Measurements from ENCODE around the gene RPLP2. TPM values are rescaled to one million over a fixed set of nuclear protein-coding genes. Genes with fewer than 3 reads are reported as not detected.
A peak's percentile ranks its signal among the peaks of the same experiment; 100 is the strongest.

Gene RPLP2
- total RNA-seq, 1 donor = 220 TPM

DNA sequence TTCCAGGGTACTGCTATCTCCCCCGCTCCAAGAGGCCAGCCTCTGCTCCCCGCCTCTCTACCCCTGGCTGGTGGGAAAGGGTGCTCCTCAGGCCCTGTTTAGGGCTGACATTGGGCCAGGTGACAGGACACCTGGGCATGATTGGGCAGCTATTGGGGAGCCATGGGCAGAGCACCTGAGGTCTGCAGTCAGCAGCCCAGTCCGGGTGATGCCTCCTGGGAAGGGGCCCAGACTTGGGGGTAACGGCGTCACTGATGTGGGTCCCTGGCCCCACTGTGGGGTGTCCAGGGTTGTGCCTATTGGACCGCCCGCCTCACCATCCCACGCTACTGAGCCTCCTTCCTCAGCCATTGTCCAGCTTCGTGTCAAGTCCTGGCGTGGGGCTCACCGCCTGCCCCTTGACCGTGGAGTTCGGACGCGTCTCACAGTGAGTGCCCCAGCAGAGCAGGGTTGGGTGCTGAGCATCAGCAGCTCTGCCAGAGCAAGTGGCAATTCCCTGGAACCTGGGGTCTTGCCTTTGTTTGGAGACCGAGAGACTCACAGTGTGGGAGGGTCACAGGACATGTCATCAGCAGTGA, 29.7 kb upstream of the RPLP2 start:
- DNase-seq (ENCODE audit: low read depth) = no peak
- no peak for TF ChIP-seq CTCF (IDR thresholded peaks at IDR 0.05; ENCODE audit: insufficient read depth, low read depth, low read length)
- H3K4me3 ChIP-seq (ENCODE audit: low read depth, low read length) = no peak overlapping the region

DNA sequence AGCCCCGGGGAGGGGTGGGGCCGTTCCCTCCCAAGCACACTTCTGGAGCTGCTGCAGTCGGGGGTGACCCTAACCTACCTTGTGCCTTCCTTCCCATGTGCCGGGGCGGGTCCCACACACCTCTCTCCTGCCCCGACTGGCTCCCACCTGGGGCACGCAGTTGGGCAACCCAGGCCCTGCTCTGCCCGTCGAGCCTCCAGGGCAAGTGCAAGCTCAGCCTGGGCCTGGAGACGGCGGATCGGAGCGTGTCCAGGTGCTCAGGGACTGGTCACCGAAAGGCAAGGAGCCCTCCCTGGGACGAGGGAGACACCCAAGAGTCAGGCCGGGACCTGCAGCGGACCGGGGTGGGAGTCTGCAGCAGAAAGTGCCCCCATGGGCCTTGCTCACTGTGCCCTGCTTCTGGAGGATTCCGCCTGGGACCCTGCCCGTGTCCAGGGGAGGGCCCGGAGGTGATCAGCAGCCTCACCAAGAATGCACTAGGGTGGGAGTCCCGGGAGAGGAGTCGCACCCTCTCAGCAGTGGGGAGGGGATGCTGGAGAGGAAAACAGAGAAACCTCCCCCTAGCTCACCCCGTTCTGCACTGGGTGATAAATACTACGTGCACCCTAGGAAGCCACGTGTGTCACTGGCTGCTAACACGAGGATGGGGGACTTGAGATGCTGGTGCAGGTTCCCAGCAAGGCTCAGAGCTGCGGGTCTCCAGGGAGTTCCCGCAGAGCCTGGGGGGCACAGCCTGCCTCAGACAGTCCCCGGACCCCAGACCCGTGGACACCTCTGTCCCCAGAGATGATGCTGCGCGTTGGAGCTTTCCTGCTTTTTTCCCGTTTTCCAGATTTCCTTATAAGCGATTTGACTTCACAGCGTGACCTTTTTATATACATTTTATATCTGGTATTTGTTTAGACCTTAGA, 27.2 kb upstream of the RPLP2 start:
- no peak for TF ChIP-seq CTCF (IDR thresholded peaks at IDR 0.05; ENCODE audit: insufficient read depth, low read depth, low read length)
- no peak overlapping the region for H3K4me3 ChIP-seq (ENCODE audit: low read depth, low read length)
- no peak for DNase-seq (ENCODE audit: low read depth)

GRCh38 chr11:783581-784015, 26.2 kb upstream of the RPLP2 start:
- no peak overlapping the region for H3K4me3 ChIP-seq (ENCODE audit: low read depth, low read length)
- peak; percentile 86 for TF ChIP-seq CTCF (IDR thresholded peaks at IDR 0.05; ENCODE audit: insufficient read depth, low read depth, low read length)
- peak; percentile 77 for DNase-seq (ENCODE audit: low read depth)

GRCh38 chr11:786235-787083, 23.3 kb upstream of the RPLP2 start:
- TF ChIP-seq CTCF (IDR thresholded peaks at IDR 0.05; ENCODE audit: insufficient read depth, low read depth, low read length) = no peak
- DNase-seq (ENCODE audit: low read depth) = no peak
- H3K4me3 ChIP-seq (ENCODE audit: low read depth, low read length) = no peak overlapping the region

GRCh38 chr11:787084-787675, 22.6 kb upstream of the RPLP2 start:
- no peak for TF ChIP-seq CTCF (IDR thresholded peaks at IDR 0.05; ENCODE audit: insufficient read depth, low read depth, low read length)
- H3K4me3 ChIP-seq (ENCODE audit: low read depth, low read length) = no peak overlapping the region
- DNase-seq (ENCODE audit: low read depth) = no peak

GRCh38 chr11:788009-788640, 21.6 kb upstream of the RPLP2 start:
- TF ChIP-seq CTCF (IDR thresholded peaks at IDR 0.05; ENCODE audit: insufficient read depth, low read depth, low read length) = peak; percentile 5
- H3K4me3 ChIP-seq (ENCODE audit: low read depth, low read length) = no peak overlapping the region
- no peak for DNase-seq (ENCODE audit: low read depth)

Measured in fibroblast of villous mesenchyme (primary cell).